NOMO-1 (cell line): Measurements from ENCODE around the gene TLR1.

Experiments used
- DNase-seq, 2 experiments: peaks; one replicate each; lab custom pipeline; 2025; ENCODE audit not compliant: unreplicated experiment in 2 of 2; lab: John Stamatoyannopoulos, UW

Gene TLR1

GRCh38 chr4:38747629-38748028, 57.0 kb downstream of the TLR1 start:
- no peak for DNase-seq
